GM18511 (cell line): ENCODE data around the gene MBD2.
"Not testable (repeated sequence)": the region's sequence is repeated elsewhere in the genome, so short reads cannot be mapped to it uniquely, and the experiment has no call there.

Experiments used
- ATAC-seq: cut with Tn5 transposase; IDR thresholded peaks from one replicate; pipeline ENCODE4 v1.9.1; 2021; ENCODE audit warnings: mild to moderate bottlenecking, moderate library complexity; ENCODE audit not compliant: unreplicated experiment

Gene MBD2

GRCh38 chr18:54238173-54238936, 13.9 kb upstream of the MBD2 start:
- ATAC-seq = no peak

- no peak for ATAC-seq
Observed at GRCh38 chr18:54235871-54236270, 11.4 kb upstream of the MBD2 start.

GRCh38 chr18:54233747-54234146, 9.3 kb upstream of the MBD2 start:
- ATAC-seq = no peak

- ATAC-seq = no peak
Observed at GRCh38 chr18:54233228-54233625, 8.8 kb upstream of the MBD2 start.

GRCh38 chr18:54232485-54233227, 8.2 kb upstream of the MBD2 start:
- ATAC-seq = no peak

- ATAC-seq = no peak
Observed at GRCh38 chr18:54229421-54230059, 5.1 kb upstream of the MBD2 start.

GRCh38 chr18:54228364-54228763, 3.9 kb upstream of the MBD2 start:
- no peak for ATAC-seq

GRCh38 chr18:54223568-54224241, 764 bp downstream of the MBD2 start:
- ATAC-seq = peak; percentile 32

- ATAC-seq = peak; percentile 47
Observed at GRCh38 chr18:54222922-54223567, 1.4 kb downstream of the MBD2 start.

- ATAC-seq = no peak
Observed at GRCh38 chr18:54220406-54220805, 4.1 kb downstream of the MBD2 start.

- not testable (repeated sequence) for ATAC-seq
Observed at GRCh38 chr18:54218803-54219202, 5.7 kb downstream of the MBD2 start.

- no peak for ATAC-seq
Observed at GRCh38 chr18:54218299-54218698, 6.2 kb downstream of the MBD2 start.

GRCh38 chr18:54217624-54218023, 6.8 kb downstream of the MBD2 start:
- peak; percentile 68 for ATAC-seq

- ATAC-seq = no peak
Observed at GRCh38 chr18:54215069-54215468, 9.4 kb downstream of the MBD2 start.

- ATAC-seq = peak; percentile 30
Observed at GRCh38 chr18:54210463-54210862, 14.0 kb downstream of the MBD2 start.

GRCh38 chr18:54209471-54210180, 14.8 kb downstream of the MBD2 start:
- peak; percentile 88 for ATAC-seq

- no peak for ATAC-seq
Observed at GRCh38 chr18:54206447-54206846, 18.0 kb downstream of the MBD2 start.

GRCh38 chr18:54205959-54206358, 18.5 kb downstream of the MBD2 start:
- no peak for ATAC-seq

- ATAC-seq = not testable (repeated sequence)
Observed at GRCh38 chr18:54205448-54205847, 19.0 kb downstream of the MBD2 start.

- no peak for ATAC-seq
Observed at GRCh38 chr18:54204883-54205282, 19.6 kb downstream of the MBD2 start.
